Lower leg skin (tissue), 4 donors: Measurements from ENCODE around the gene PCED1B. TPM values are rescaled to one million over a fixed set of nuclear protein-coding genes. Genes with fewer than 3 reads are reported as not detected.

Source experiments
- DNase-seq, 2 donors: peaks; one replicate each; pipeline ENCODE4 v3.0.0-alpha.2; 2019; ENCODE audit warnings: low spot score in 2 of 2
- H3K4me3 ChIP-seq: fragments of 200-600 bp; sonication (generic); 2 replicates; pipeline ENCODE4 v1.5.1; 2017; ENCODE audit warnings: mild to moderate bottlenecking, low read depth; ENCODE audit not compliant: poor library complexity, severe bottlenecking
- CTCF ChIP-seq, 3 donors: fragments of 450-650 bp; IDR thresholded peaks; one replicate each; pipeline ENCODE4 v1.5.1; 2016; ENCODE audit warnings: antibody characterized with exemption in 3 of 3, mild to moderate bottlenecking in 3 of 3, moderate library complexity in 2 of 3
- POLR2A ChIP-seq, 2 donors: fragments of 450-650 bp; IDR thresholded peaks; one replicate each; pipeline ENCODE4 v1.6.1; 2016 to 2017; ENCODE audit warnings: antibody characterized with exemption in 2 of 2, mild to moderate bottlenecking in 1 of 2, moderate library complexity in 1 of 2
- WGBS, 2 donors: methylation state at CpG; one replicate each; pipeline ENCODE4 v1.1.5; 2018; 5-methylcytosine and 5-hydroxymethylcytosine counted together
- intact Hi-C: fragments of 100-400 bp; cut with DNase I; formaldehyde crosslinking; loops from one replicate; pipeline ENCODE4 v1.15.0; 2023; ENCODE audit warnings: low total_unique reads
- total RNA-seq, 4 donors: library from RNA; depleted of rRNA; stranded (reverse); fragments of >200 nt; gene quantifications; one replicate each; pipeline ENCODE4 v1.1.0, GENCODE V29; 2016

PCED1B gene
- total RNA-seq, 4 donors from 2014 or later = 0.23 to 3.0 (median 0.73) TPM

- H3K4me3 ChIP-seq = no peak overlapping the region
- no peak for DNase-seq
- WGBS, 2 donors = 65 to 69% methylated on average over 7 of the region's 7 CpGs
- intact Hi-C loops = no loop called here
- TF ChIP-seq POLR2A (IDR thresholded peaks at IDR 0.05) = no peak
- no peak for TF ChIP-seq CTCF (IDR thresholded peaks at IDR 0.05)
Observed at GRCh38 chr12:47223031-47223847, 143.8 kb downstream of the PCED1B start.

GRCh38 chr12:47223848-47224213 is 144.4 kb downstream of the PCED1B start:
- H3K4me3 ChIP-seq = no peak overlapping the region
- no peak for DNase-seq
- WGBS, 2 donors = 48 to 56% methylated on average over 4 of the region's 4 CpGs
- TF ChIP-seq POLR2A (IDR thresholded peaks at IDR 0.05) = no peak
- TF ChIP-seq CTCF (IDR thresholded peaks at IDR 0.05) = no peak
- intact Hi-C loops = no loop called here

- no peak for DNase-seq
- intact Hi-C loops = no loop called here
- 90 to 92% methylated on average over 17 of the region's 17 CpGs for WGBS, 2 donors
- no peak overlapping the region for H3K4me3 ChIP-seq
- TF ChIP-seq CTCF (IDR thresholded peaks at IDR 0.05) (no peak), POLR2A (IDR thresholded peaks at IDR 0.05) (no peak)
Observed at GRCh38 chr12:47224563-47225133, 145.2 kb downstream of the PCED1B start.

- DNase-seq = no peak
- no peak overlapping the region for H3K4me3 ChIP-seq
- intact Hi-C loops = no loop called here
- 92% methylated on average over 2 of the region's 2 CpGs for WGBS, 2 donors
- TF ChIP-seq CTCF (IDR thresholded peaks at IDR 0.05) (no peak), POLR2A (IDR thresholded peaks at IDR 0.05) (no peak)
Observed at GRCh38 chr12:47225356-47225755, 145.9 kb downstream of the PCED1B start.

GRCh38 chr12:47226199-47226598 is 146.8 kb downstream of the PCED1B start:
- intact Hi-C loops = no loop called here
- DNase-seq = no peak
- 89% methylated on average over 10 of the region's 10 CpGs for WGBS, 2 donors
- TF ChIP-seq CTCF (IDR thresholded peaks at IDR 0.05) (no peak), POLR2A (IDR thresholded peaks at IDR 0.05) (no peak)
- H3K4me3 ChIP-seq = no peak overlapping the region
